K562 (cell line): ENCODE measurements around the gene CD99L2. TPM values are rescaled to one million over a fixed set of nuclear protein-coding genes. Genes with fewer than 3 reads are reported as not detected.

Experiments
- ARHGAP35 ChIP-seq: fragments of 450-650 bp; IDR thresholded peaks from 2 replicates; pipeline ENCODE4 v1.6.1; 2018; ENCODE audit not compliant: partially characterized antibody
- EHMT2 ChIP-seq: fragments of 450-650 bp; IDR thresholded peaks from 2 replicates; pipeline ENCODE4 v1.6.1; 2018; ENCODE audit warnings: antibody characterized with exemption
- FOXP4 ChIP-seq: sonication (generic); formaldehyde crosslinking; IDR thresholded peaks from 2 replicates; pipeline ENCODE4 v1.8.0; 2022; ENCODE audit warnings: mild to moderate bottlenecking, missing genetic modification reagents, borderline replicate concordance
- GTF2A2 ChIP-seq: IDR thresholded peaks from 2 replicates; pipeline ENCODE4 v1.6.1; 2016; ENCODE audit warnings: mild to moderate bottlenecking, missing genetic modification characterization, missing compliant biosample characterization
- HDAC6 ChIP-seq: IDR thresholded peaks from 2 replicates; pipeline ENCODE4 v1.6.1; 2012; ENCODE audit warnings: low read depth, mild to moderate bottlenecking, control low read depth, inconsistent platforms, low read length, moderate library complexity
- MAX ChIP-seq: sonication (generic); formaldehyde crosslinking; IDR thresholded peaks from 2 replicates; pipeline ENCODE4 v1.9.0; 2022; ENCODE audit warnings: mild to moderate bottlenecking, missing genetic modification reagents
- MEF2D ChIP-seq: conservative IDR thresholded peaks from 2 replicates; pipeline ENCODE4 v1.6.1; 2016; ENCODE audit warnings: low read depth, missing genetic modification characterization, missing compliant biosample characterization
- RBBP5 ChIP-seq: fragments of 200-600 bp; sonication (generic); IDR thresholded peaks from 2 replicates; pipeline ENCODE4 v1.6.1; 2012; ENCODE audit warnings: borderline replicate concordance, mild to moderate bottlenecking, low read length, control low read depth, inconsistent platforms; ENCODE audit not compliant: insufficient read depth, poor library complexity, severe bottlenecking
- RFX5 ChIP-seq: IDR thresholded peaks from 2 replicates; pipeline ENCODE4 v1.6.1; 2011; ENCODE audit warnings: low read depth, mild to moderate bottlenecking, improper control_type of control experiment, low read length
- SAFB ChIP-seq: fragments of 200-400 bp; formaldehyde crosslinking; IDR thresholded peaks from 2 replicates; pipeline ENCODE4 v1.6.1; 2017; ENCODE audit warnings: low read depth, low read length, borderline replicate concordance
- TAF15 ChIP-seq: fragments of 200-400 bp; formaldehyde crosslinking; IDR thresholded peaks from 2 replicates; pipeline ENCODE4 v1.6.1; 2017; ENCODE audit warnings: mild to moderate bottlenecking, low read depth, low read length, moderate library complexity
- TFE3 ChIP-seq: fragments of 450-650 bp; formaldehyde crosslinking; IDR thresholded peaks from 2 replicates; pipeline ENCODE4 v1.4.0; 2020; ENCODE audit warnings: mild to moderate bottlenecking, mixed read lengths
- ZMIZ1 ChIP-seq, 2 experiments: fragments of 150-350 bp in 1 of 2; IDR thresholded peaks; 2 replicates each; pipeline ENCODE4 v1.6.1; 2012 to 2016; ENCODE audit warnings: low read depth in 2 of 2, low read length in 2 of 2, mild to moderate bottlenecking in 1 of 2, moderate library complexity in 1 of 2
- ZNF165 ChIP-seq: fragments of 250-450 bp; sonication (Bioruptor Pico); IDR thresholded peaks from 2 replicates; pipeline ENCODE4 v1.4.0; 2020; ENCODE audit warnings: borderline replicate concordance
- ZNF3 ChIP-seq: fragments of 250-450 bp; sonication (Bioruptor Pico); IDR thresholded peaks from 2 replicates; pipeline ENCODE4 v1.5.0; 2021; ENCODE audit warnings: mild to moderate bottlenecking, moderate library complexity
- polyA plus RNA-seq, 8 experiments: library from polyadenylated mRNA; depleted of rRNA in 4 of 8; stranded (reverse) in 5 of 8; unstranded in 3 of 8; fragments of >200 nt; fragmentation: Nextera tagmentation in 2 of 8; fragmentation: Illumina TruSeq in 1 of 8; extraction: Ambion mirVana in 2 of 8; extraction: Trizol in 1 of 8; gene quantifications; 2 replicates each; pipeline versions ENCODE4 v1.2.1 to v1.2.3, GENCODE V29; 2011 to 2014; ENCODE audit warnings: inconsistent platforms in 1 of 8, missing spikeins in 1 of 8
- total RNA-seq, 7 experiments: library from RNA; depleted of rRNA in 6 of 7; stranded (reverse); fragments of >200 nt in 6 of 7; fragmentation: Illumina TruSeq in 2 of 7; extraction: Trizol in 2 of 7; gene quantifications; 2 replicates each; pipeline versions ENCODE4 v1.2.1 to v1.2.3, GENCODE V29; 2011 to 2021; ENCODE audit warnings: low replicate concordance in 1 of 7

CD99L2 gene
- total and polyA plus RNA-seq, 9 of the 15 experiments (the other 6 are each of a cell fraction or from before 2014, with no cell fraction given): 0.76 to 19.0 (median 11.9) TPM

- TF ChIP-seq EHMT2 (no peak), ARHGAP35 (no peak), SAFB (no peak), ZNF3 (CRISPR knock-in tag) (no peak), MEF2D (tag) (no peak), ZNF165 (CRISPR knock-in tag) (0 out of 2 replicates have a peak, but pooled peaks have one; percentile 60), HDAC6 (no peak), ZMIZ1 (IDR thresholded peaks at IDR 0.05; ENCODE audit: low read depth in 2 of 2, low read length in 2 of 2) (no peak), MAX (CRISPR knock-in tag) (no peak), FOXP4 (CRISPR knock-in tag) (no peak), TAF15 (no peak), TFE3 (CRISPR knock-in tag) (no peak), RFX5 (no peak), GTF2A2 (tag) (no peak), RBBP5 (peak; percentile 63)
Observed at GRCh38 chrX:150898343-150899190, at the start of gene CD99L2 (continued).
